ENCODE measurements around the gene ACAP2.

DNA sequence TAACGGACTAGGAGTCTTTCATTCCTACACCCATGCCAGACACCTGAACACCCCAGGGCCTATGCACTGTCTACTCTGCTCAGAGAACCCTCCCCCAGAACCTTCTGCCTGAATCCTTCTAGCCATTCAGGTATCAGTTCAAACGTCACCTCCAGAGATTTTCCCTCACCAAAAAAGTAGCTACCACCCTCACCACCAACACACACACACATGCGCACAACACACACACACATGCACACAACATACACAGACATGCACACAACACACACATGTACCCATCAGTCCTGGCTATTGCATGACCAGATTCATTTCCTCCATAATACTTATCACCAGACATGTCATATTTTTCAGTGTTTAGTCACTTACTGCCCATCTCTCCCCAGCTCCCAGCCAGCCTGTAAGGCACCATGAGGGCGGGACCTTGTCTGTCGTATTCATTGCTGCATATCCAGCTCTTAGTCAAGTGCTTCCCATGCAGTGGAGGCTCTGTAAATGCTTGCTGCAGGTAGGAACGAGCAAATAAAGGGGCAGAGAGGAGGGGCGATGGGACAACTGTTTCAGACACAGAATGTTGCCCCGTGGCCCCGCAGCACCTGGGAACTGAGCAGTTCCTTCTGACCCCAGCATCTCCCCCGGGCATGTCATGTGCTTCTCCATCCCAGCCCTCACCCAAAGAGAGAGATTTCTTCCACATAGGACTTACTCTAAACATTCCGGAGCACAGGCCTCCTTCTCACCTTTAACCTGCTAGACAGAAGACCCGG, 201.0 kb downstream of the ACAP2 start:
- TF ChIP-seq, protein P1, sequence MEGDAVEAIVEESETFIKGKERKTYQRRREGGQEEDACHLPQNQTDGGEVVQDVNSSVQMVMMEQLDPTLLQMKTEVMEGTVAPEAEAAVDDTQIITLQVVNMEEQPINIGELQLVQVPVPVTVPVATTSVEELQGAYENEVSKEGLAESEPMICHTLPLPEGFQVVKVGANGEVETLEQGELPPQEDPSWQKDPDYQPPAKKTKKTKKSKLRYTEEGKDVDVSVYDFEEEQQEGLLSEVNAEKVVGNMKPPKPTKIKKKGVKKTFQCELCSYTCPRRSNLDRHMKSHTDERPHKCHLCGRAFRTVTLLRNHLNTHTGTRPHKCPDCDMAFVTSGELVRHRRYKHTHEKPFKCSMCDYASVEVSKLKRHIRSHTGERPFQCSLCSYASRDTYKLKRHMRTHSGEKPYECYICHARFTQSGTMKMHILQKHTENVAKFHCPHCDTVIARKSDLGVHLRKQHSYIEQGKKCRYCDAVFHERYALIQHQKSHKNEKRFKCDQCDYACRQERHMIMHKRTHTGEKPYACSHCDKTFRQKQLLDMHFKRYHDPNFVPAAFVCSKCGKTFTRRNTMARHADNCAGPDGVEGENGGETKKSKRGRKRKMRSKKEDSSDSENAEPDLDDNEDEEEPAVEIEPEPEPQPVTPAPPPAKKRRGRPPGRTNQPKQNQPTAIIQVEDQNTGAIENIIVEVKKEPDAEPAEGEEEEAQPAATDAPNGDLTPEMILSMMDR (IDR thresholded peaks at IDR 0.05), result no peak
- TF ChIP-seq POLR2AphosphoS5 (IDR thresholded peaks at IDR 0.05; ENCODE audit: insufficient read depth in 1 of 2, low read depth in 1 of 2) (no peak), POLR2A (IDR thresholded peaks at IDR 0.05) (no peak)

Data from vagina (tissue), 2 donors.